A549 treated with RU486 at 1 μM for 4 hours (cell line): ENCODE results near the gene PDHA2. TPM values are rescaled to one million over a fixed set of nuclear protein-coding genes. Genes with fewer than 3 reads are reported as not detected.

Source experiments
- total RNA-seq: library from RNA; stranded (reverse); fragments of 200-300 nt; extraction: Qiagen RNA extraction; gene quantifications from 5 replicates; pipeline ENCODE4 v1.2.3, GENCODE V29; 2022; ENCODE audit warnings: low read depth

PDHA2 gene
- not detected in 5 replicates for total RNA-seq

GRCh38 chr4:95839891-95840290, at the start of gene PDHA2:
TSS of gene PDHA2 (plus strand) at chr4:95840093. CDS start at chr4:95840151, 58 bp downstream.

